ENCODE data around the gene RNF4. TPM values are rescaled to one million over a fixed set of nuclear protein-coding genes. Genes with fewer than 3 reads are reported as not detected.
"Not testable (repeated sequence)": the region's sequence is repeated elsewhere in the genome, so short reads cannot be mapped to it uniquely, and the experiment has no call there.

Gene RNF4
- total RNA-seq, 1 donor from 2014 or later: 74.2 TPM

DNA sequence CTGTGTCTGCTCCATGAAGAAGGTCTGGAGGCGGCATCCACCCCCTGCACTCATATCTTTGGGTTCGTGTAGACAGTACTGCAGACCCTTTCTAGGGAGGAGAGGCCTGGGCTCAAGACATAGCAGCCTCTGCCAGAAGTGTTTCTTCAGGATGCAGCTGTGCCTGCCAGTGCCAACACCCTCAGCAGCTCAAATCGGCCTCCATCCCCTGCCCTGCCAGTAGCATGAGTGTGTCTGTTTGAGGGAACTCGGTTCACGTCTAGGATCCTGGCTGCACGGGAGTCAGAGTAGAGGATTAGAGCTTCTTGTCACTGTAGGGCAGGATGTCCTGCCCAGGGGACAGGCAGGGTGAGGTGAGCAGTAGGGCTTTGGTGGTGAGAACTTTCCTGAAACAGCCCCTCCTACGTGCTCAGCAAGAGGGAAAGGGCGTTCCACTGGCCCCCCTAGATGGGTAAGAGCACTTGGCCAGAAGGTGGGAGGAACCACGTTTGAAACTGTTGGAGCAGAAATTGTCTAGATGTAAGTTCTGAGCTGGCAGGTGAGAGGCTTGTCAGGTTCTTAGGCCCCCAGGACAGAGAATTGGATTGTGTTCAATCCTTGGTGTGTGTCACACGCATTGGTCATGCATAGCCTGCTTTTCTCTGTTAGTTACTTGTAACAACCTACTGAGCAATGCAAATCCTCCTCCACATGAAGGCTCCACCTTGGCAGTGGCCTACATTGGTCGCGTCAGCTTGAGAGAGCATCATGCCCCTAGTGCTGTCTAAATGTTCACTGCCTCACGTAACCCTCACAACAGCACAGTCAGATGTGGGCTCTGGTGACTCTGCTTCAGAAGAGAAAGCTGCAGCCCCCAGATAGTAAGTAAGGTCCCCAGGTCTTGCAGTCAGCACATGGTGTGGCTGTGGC lies 41.7 kb downstream of the RNF4 start:
- Mint-ChIP-seq H3K27ac (ENCODE audit: unreplicated experiment) (no peak overlapping the region), H3K27me3 (ENCODE audit: low read depth) (no peaks in the 10 kb centered on the region), H3K4me3 (no peak overlapping the region), H3K4me1 (peaks cover 6% of the 10 kb centered on the region), H3K36me3 (ENCODE audit: low read depth) (peaks cover 12% of the 10 kb centered on the region), H3K9me3 (no peaks in the 10 kb centered on the region)
- no peak for DNase-seq (ENCODE audit: low read depth, low spot score)
- TF ChIP-seq, protein P1, sequence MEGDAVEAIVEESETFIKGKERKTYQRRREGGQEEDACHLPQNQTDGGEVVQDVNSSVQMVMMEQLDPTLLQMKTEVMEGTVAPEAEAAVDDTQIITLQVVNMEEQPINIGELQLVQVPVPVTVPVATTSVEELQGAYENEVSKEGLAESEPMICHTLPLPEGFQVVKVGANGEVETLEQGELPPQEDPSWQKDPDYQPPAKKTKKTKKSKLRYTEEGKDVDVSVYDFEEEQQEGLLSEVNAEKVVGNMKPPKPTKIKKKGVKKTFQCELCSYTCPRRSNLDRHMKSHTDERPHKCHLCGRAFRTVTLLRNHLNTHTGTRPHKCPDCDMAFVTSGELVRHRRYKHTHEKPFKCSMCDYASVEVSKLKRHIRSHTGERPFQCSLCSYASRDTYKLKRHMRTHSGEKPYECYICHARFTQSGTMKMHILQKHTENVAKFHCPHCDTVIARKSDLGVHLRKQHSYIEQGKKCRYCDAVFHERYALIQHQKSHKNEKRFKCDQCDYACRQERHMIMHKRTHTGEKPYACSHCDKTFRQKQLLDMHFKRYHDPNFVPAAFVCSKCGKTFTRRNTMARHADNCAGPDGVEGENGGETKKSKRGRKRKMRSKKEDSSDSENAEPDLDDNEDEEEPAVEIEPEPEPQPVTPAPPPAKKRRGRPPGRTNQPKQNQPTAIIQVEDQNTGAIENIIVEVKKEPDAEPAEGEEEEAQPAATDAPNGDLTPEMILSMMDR (conservative IDR thresholded peaks at IDR 0.05): no peak

DNA sequence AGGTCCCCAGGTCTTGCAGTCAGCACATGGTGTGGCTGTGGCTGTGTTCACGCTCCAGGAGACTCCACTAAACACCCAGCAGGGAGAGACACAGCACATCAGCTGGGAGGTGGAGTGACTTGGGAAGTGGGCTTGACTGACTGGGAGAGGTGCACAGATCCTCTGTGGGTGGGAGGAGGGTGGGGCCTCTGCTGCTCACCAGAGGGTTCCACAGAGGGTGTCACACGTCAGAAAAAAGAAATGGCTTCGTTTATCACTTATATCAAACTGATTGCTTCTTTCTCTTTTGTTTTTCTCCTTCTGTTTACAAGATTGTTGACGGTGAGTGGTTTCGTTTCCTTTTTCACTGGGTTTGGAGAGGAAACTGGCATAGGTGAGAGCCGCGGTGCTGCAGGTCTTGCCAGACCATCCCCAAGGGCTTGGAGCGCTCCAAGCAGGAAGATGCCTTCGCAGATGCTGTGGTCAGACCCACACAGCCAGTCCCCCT lies 42.8 kb downstream of the RNF4 start:
- H3K4me3 Mint-ChIP-seq: no peak overlapping the region
- H3K9me3 Mint-ChIP-seq: no peaks in the 10 kb centered on the region
- no peak for DNase-seq (ENCODE audit: low read depth, low spot score)
- TF ChIP-seq, protein P1 (conservative IDR thresholded peaks at IDR 0.05): no peak
- H3K4me1 Mint-ChIP-seq: peaks cover 6% of the 10 kb centered on the region
- H3K36me3 Mint-ChIP-seq (ENCODE audit: low read depth): peaks cover 15% of the 10 kb centered on the region
- H3K27me3 Mint-ChIP-seq (ENCODE audit: low read depth): no peaks in the 10 kb centered on the region
- H3K27ac Mint-ChIP-seq (ENCODE audit: unreplicated experiment): peak overlapping the region; percentile 29

DNA sequence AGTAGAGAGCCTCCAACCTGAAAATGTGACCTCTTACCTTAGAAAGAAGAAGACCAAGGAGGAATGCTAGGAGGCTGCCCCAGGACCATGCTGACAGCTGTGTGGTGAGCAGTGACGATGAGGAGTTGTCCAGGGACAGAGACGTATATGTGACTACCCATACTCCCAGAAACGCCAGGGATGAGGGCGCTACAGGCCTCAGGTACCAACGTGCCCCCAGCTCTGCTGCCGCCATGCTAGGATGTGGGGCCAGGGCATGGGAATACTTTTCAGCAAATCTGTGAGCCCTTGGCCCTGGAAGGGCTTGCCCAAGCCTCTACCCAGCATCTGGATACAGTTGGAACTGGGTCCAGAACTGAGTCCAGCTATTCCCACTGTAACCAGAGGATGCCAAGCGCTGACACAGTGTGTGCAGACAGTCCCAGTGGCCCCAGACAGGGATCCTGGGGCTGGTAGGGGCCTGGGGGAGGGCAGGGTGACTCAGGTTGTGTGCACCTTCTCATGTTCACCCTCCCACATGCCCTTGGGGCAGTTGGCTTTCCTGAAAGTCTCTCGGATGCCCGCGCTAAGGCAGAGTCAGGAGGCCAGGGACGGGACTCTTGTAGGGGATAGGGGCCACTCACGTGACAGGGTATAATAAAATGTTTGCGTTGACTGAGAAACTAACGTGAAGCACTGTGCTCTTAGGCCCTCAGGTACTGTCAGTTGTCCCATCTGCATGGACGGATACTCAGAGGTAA lies 43.7 kb downstream of the RNF4 start:
- H3K9me3 Mint-ChIP-seq: no peaks in the 10 kb centered on the region
- no peak overlapping the region for H3K27ac Mint-ChIP-seq (ENCODE audit: unreplicated experiment)
- no peak overlapping the region for H3K4me3 Mint-ChIP-seq
- H3K4me1 Mint-ChIP-seq: peaks cover 6% of the 10 kb centered on the region
- H3K36me3 Mint-ChIP-seq (ENCODE audit: low read depth): peaks cover 15% of the 10 kb centered on the region
- no peak for DNase-seq (ENCODE audit: low read depth, low spot score)
- no peaks in the 10 kb centered on the region for H3K27me3 Mint-ChIP-seq (ENCODE audit: low read depth)
- TF ChIP-seq, protein P1 (conservative IDR thresholded peaks at IDR 0.05): no peak

DNA sequence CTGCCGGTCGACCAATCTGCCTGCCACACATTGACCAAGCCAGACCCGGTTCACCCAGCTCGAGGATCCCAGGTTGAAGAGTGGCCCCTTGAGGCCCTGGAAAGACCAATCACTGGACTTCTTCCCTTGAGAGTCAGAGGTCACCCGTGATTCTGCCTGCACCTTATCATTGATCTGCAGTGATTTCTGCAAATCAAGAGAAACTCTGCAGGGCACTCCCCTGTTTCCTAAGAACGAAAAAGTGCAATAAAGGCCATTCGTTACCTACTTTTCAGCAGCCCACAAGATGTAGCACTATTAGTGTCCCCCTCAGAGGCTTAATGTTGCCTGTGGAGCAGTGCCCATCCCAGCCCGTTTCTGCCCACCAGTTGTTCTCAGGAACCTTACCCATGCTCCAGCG lies 45.3 kb downstream of the RNF4 start:
- H3K9me3 Mint-ChIP-seq; DNase-seq (ENCODE audit: low read depth, low spot score): not testable (repeated sequence)

DNA sequence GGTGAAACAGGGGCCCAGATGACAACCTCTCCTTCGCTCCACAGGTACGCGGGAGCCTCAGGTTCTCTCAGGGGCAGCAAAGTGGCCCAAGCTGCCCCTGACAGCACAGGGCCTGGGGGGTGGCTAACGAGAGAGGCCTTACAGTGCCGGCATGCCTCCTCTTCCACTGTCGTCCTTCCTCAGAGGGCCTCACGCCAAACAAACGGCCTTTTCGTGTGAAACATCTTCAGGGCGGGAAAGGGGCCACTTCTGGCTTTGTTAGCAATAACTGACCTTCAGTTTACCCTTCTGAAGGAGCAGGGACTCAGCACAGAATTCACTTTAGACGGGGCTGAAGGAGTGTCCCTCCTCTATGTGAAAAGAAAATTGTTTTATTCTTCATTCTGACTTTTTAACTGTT lies 46.0 kb downstream of the RNF4 start:
- not testable (repeated sequence) for H3K27me3 Mint-ChIP-seq (ENCODE audit: low read depth); H3K4me3 Mint-ChIP-seq; H3K9me3 Mint-ChIP-seq; H3K4me1 Mint-ChIP-seq; H3K27ac Mint-ChIP-seq (ENCODE audit: unreplicated experiment); DNase-seq (ENCODE audit: low read depth, low spot score)
- peaks cover 12% of the 10 kb centered on the region for H3K36me3 Mint-ChIP-seq (ENCODE audit: low read depth)

More for the DNA sequence above, 45.3 kb downstream of the RNF4 start:
- H3K36me3 Mint-ChIP-seq (ENCODE audit: low read depth): peaks cover 12% of the 10 kb centered on the region
- H3K4me1 Mint-ChIP-seq; H3K27ac Mint-ChIP-seq (ENCODE audit: unreplicated experiment); H3K27me3 Mint-ChIP-seq (ENCODE audit: low read depth); H3K4me3 Mint-ChIP-seq: not testable (repeated sequence)

DNA sequence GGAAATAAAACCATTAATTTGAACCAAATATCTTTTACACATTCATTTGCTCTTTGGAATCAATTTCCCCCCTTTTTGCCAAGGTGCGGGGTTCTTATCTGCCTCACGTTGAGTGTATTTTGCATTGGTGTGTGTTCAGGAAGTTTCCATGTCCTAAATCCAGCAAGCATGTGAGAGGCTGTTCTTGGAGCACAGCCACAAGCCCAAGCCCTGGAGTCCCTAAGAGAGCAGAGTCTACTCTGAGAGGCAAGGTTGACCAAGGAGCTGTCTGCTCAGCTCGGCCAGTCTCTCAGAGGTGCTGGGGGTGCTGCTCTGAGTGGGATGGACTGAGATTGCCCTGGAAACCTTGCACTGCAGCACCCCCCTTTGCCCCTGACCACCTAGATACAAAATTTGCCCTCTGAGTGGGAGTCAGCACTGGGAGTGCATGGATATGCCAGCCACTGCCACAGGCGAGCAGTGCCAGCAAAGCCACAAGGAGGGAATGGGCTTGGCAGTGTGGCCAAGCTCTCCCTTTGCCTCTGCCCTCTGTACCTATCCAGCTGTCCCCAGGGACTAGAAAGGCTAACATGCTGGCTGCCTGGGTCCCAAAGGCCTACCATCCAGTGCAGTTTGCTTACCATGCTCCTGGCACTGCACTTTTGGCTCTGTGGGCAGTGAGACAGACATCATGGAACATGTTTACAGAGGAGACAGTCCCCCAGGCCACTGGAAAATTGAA lies 47.1 kb downstream of the RNF4 start:
- Mint-ChIP-seq H3K4me3 (no peak overlapping the region), H3K27ac (ENCODE audit: unreplicated experiment) (no peak overlapping the region), H3K4me1 (no peaks in the 10 kb centered on the region), H3K36me3 (ENCODE audit: low read depth) (peaks cover 13% of the 10 kb centered on the region), H3K9me3 (no peaks in the 10 kb centered on the region), H3K27me3 (ENCODE audit: low read depth) (no peaks in the 10 kb centered on the region)
- TF ChIP-seq, protein P1 (conservative IDR thresholded peaks at IDR 0.05): no peak
- DNase-seq (ENCODE audit: low read depth, low spot score): no peak

Measured in neural crest cell (in vitro differentiated cells).